Thymus (tissue), 11 donors: ENCODE results near the gene ESD. TPM values are rescaled to one million over a fixed set of nuclear protein-coding genes. Genes with fewer than 3 reads are reported as not detected.

Source experiments
- DNase-seq, 9 donors: peaks; one replicate each; pipeline ENCODE4 v3.0.0-alpha.2; 2013; ENCODE audit warnings: low spot score in 9 of 9, low read depth in 6 of 9, missing footprints in 1 of 9
- H3K27ac ChIP-seq, 2 donors: one replicate each; pipeline ENCODE4 v1.5.1; 2013; ENCODE audit warnings: control low read depth in 1 of 2, low read depth in 1 of 2, low read length in 1 of 2, mild to moderate bottlenecking in 1 of 2, moderate library complexity in 1 of 2
- H3K27me3 ChIP-seq, 2 donors: one replicate each; pipeline ENCODE4 v1.5.1; 2013; ENCODE audit warnings: low read length in 1 of 2; ENCODE audit not compliant: control insufficient read depth in 2 of 2, insufficient read depth in 1 of 2
- H3K36me3 ChIP-seq, 2 donors: one replicate each; pipeline ENCODE4 v1.5.1; 2013; ENCODE audit warnings: low read length in 1 of 2, mild to moderate bottlenecking in 1 of 2, moderate library complexity in 1 of 2; ENCODE audit not compliant: control insufficient read depth in 2 of 2, insufficient read depth in 2 of 2
- H3K4me1 ChIP-seq, 2 donors: one replicate each; pipeline ENCODE4 v1.5.1; 2013; ENCODE audit warnings: low read length in 2 of 2; ENCODE audit not compliant: control insufficient read depth in 2 of 2, insufficient read depth in 2 of 2
- H3K4me3 ChIP-seq, 2 donors: one replicate each; pipeline ENCODE4 v1.5.1; 2013; ENCODE audit warnings: low read length in 2 of 2, control low read depth in 1 of 2, mild to moderate bottlenecking in 1 of 2
- H3K9me3 ChIP-seq, 2 donors: one replicate each; pipeline ENCODE4 v1.5.1; 2013; ENCODE audit warnings: low read length in 1 of 2, mild to moderate bottlenecking in 1 of 2; ENCODE audit not compliant: control insufficient read depth in 2 of 2, insufficient read depth in 1 of 2
- WGBS: extraction: QIAGEN DNeasy Blood & Tissue Kit; methylation state at CpG from one replicate; pipeline ENCODE4 v1.1.7; 2013; 5-methylcytosine and 5-hydroxymethylcytosine counted together
- polyA plus RNA-seq: library from polyadenylated mRNA; stranded (reverse); fragments of 200-250 nt; gene quantifications from one replicate; pipeline ENCODE4 v1.2.3, GENCODE V29; 2013
- total RNA-seq: library from RNA; stranded (reverse); fragments of 120-200 nt; gene quantifications from one replicate; pipeline ENCODE4 v1.2.4, GENCODE V29; 2013
- donor health status: healthy.

Gene ESD
- total and polyA plus RNA-seq, 2 donors: 119 to 187 TPM

GRCh38 chr13:46803586-46803985 is 6.6 kb upstream of the ESD start:
- H3K4me1 ChIP-seq: no peaks in the 10 kb centered on the region
- WGBS: 96% methylated on average over 5 of the region's 5 CpGs
- no peak overlapping the region for H3K27ac ChIP-seq
- DNase-seq: no peak
- no peaks in the 10 kb centered on the region for H3K36me3 ChIP-seq
- no peaks in the 10 kb centered on the region for H3K9me3 ChIP-seq
- no peak overlapping the region for H3K4me3 ChIP-seq
- H3K27me3 ChIP-seq: no peaks in the 10 kb centered on the region

DNA sequence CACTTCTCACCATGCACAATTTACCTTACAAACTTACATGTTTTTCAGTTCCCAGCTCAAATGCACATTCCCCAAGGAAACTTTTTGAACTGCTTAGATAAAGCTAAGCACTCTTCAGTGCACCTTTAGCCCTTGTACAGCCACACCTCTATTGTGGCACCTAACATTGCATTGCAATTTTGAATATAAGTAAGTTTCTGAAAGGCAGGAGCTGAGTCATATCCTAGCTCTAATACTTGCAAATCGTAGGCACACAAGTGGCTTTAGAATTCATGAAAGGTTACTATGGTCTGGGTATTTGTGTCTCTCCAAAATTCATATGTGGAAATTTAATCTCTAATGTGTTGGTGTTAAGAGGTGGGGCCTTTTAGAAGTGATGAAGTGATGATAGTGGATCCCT is 4.9 kb upstream of the ESD start:
- Histone ChIP-seq H3K9me3 (no peaks in the 10 kb centered on the region), H3K27me3 (no peaks in the 10 kb centered on the region), H3K4me1 (peaks cover 0 to 9% of the 10 kb centered on the region in 2 donors), H3K36me3 (no peaks in the 10 kb centered on the region), H3K27ac (no peak overlapping the region), H3K4me3 (no peak overlapping the region)
- DNase-seq: no peak
- 92% methylated on average over 1 of the region's 1 CpG for WGBS

- no peak for DNase-seq
- peaks cover 9 to 23% of the 10 kb centered on the region in 2 donors for H3K4me1 ChIP-seq
- no peaks in the 10 kb centered on the region for H3K27me3 ChIP-seq
- no peak overlapping the region for H3K27ac ChIP-seq
- H3K36me3 ChIP-seq: no peaks in the 10 kb centered on the region
- no peak overlapping the region for H3K4me3 ChIP-seq
- H3K9me3 ChIP-seq: no peaks in the 10 kb centered on the region
- WGBS: 95% methylated on average over 4 of the region's 4 CpGs
Measured at GRCh38 chr13:46799139-46799538, 2.2 kb upstream of the ESD start.

DNA sequence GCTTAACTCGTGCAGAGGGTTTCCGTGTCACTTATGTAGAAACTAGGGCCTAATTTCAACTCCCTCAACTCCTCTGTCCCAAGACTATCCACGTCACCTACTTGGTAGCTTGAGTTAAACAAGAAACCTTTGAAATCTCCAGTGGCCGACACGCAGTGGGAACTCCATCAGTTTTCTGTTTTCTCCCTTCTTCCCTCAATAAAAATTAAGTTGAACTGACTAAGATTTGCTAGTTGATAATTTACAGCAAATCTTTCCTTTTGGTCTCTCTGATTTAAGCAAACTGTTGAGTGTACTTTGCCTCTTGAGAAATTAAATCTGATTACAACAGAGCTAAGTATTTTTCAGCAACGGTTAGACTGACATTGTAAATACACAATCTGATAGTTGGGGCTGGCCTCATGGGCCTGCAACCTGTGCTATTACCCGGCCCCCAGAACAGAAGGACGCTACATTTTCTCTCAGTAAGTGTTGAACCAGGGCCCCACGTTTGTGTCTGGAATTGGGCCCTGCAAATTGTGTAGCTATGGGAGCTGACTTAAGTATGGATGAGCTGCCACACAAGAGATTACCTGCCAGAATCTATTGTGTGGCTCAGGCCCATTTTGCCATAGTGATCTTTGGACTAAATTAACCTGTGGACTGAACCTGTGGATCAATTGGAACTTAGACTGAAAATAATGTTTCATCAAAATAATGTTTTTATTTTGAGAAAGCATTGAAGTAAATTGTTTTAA is 708 bp upstream of the ESD start:
- WGBS: 82% methylated on average over 9 of the region's 9 CpGs
- Histone ChIP-seq H3K27ac (peak overlapping the region; percentile 90 to 94), H3K27me3 (no peaks in the 10 kb centered on the region), H3K36me3 (peaks cover 0 to 4% of the 10 kb centered on the region in 2 donors), H3K9me3 (no peaks in the 10 kb centered on the region), H3K4me3 (peak overlapping the region; percentile 92 to 97), H3K4me1 (peaks cover 9 to 23% of the 10 kb centered on the region in 2 donors)
- DNase-seq: peak in 1 of 9 donors; percentile 2

DNA sequence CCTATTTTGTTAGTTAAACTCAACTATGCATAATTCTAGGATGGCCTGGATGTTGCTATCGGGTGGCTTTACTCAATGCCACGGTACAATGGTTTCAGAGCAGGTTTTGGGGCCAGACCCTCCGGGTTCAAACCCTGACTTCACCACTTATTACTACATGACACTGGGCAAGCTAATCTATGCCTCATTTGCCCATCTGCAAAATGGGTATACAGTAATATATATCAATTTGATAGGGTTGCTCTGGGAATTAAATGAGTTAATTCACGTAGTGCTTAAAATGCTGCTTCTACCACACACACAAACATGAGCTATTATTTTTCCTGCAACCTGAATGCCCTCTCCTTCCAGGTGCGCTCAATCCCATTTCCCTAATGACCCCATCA is 839 bp downstream of the ESD start:
- H3K9me3 ChIP-seq: no peaks in the 10 kb centered on the region
- peaks cover 0 to 9% of the 10 kb centered on the region in 2 donors for H3K36me3 ChIP-seq
- no peaks in the 10 kb centered on the region for H3K27me3 ChIP-seq
- peak overlapping the region in 1 of 2 donors; percentile 90 for H3K27ac ChIP-seq
- peaks cover 9 to 23% of the 10 kb centered on the region in 2 donors for H3K4me1 ChIP-seq
- 85% methylated on average over 5 of the region's 5 CpGs for WGBS
- DNase-seq: no peak
- H3K4me3 ChIP-seq: peak overlapping the region; percentile 92 to 97

- 97% methylated on average over 6 of the region's 6 CpGs for WGBS
- H3K4me3 ChIP-seq: no peak overlapping the region
- H3K4me1 ChIP-seq: peaks cover 9 to 23% of the 10 kb centered on the region in 2 donors
- H3K36me3 ChIP-seq: peaks cover 0 to 17% of the 10 kb centered on the region in 2 donors
- DNase-seq: no peak
- no peaks in the 10 kb centered on the region for H3K27me3 ChIP-seq
- no peak overlapping the region for H3K27ac ChIP-seq
- no peaks in the 10 kb centered on the region for H3K9me3 ChIP-seq
Measured at GRCh38 chr13:46795321-46795720, 1.6 kb downstream of the ESD start.

DNA sequence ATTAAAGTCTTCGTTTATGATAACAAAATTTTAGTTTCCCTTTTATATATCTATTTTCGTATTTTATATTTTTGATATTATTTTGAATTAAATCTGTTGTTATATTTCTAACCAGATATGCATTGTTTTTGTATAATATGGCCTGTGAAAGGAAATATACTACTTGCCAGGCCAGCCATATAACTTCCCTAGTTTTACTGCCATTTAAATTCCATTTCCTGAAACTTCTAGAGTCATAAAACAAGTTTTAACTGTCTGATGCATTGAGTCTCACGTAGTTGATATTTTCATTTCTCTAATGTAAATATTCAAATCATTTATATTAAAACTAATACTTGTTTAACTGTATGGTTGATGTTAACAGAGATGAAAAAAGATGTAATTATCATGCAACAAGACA is 13.5 kb downstream of the ESD start:
- H3K36me3 ChIP-seq: peaks cover 7 to 74% of the 10 kb centered on the region in 2 donors
- no peaks in the 10 kb centered on the region for H3K4me1 ChIP-seq
- no peak for DNase-seq
- H3K27me3 ChIP-seq: no peaks in the 10 kb centered on the region
- WGBS: 99% methylated on average over 3 of the region's 3 CpGs
- no peak overlapping the region for H3K27ac ChIP-seq
- no peak overlapping the region for H3K4me3 ChIP-seq
- H3K9me3 ChIP-seq: no peaks in the 10 kb centered on the region

GRCh38 chr13:46782691-46783090 is 14.3 kb downstream of the ESD start:
- DNase-seq: no peak
- Histone ChIP-seq H3K4me3 (no peak overlapping the region), H3K9me3 (no peaks in the 10 kb centered on the region), H3K27ac (no peak overlapping the region), H3K27me3 (no peaks in the 10 kb centered on the region), H3K4me1 (no peaks in the 10 kb centered on the region), H3K36me3 (peaks cover 7 to 76% of the 10 kb centered on the region in 2 donors)
- 96% methylated on average over 2 of the region's 2 CpGs for WGBS

- H3K36me3 ChIP-seq: peaks cover 7 to 77% of the 10 kb centered on the region in 2 donors
- no peaks in the 10 kb centered on the region for H3K4me1 ChIP-seq
- 99% methylated on average over 1 of the region's 1 CpG for WGBS
- no peak for DNase-seq
- H3K27ac ChIP-seq: no peak overlapping the region
- no peak overlapping the region for H3K4me3 ChIP-seq
- H3K9me3 ChIP-seq: no peaks in the 10 kb centered on the region
- no peaks in the 10 kb centered on the region for H3K27me3 ChIP-seq
Measured at GRCh38 chr13:46782066-46782465, 14.9 kb downstream of the ESD start.
